ENCODE data around the gene POLE3. TPM values are rescaled to one million over a fixed set of nuclear protein-coding genes. Genes with fewer than 3 reads are reported as not detected.
"Not testable (repeated sequence)": the region's sequence is repeated elsewhere in the genome, so short reads cannot be mapped to it uniquely, and the experiment has no call there.

Gene POLE3
- polyA plus RNA-seq, 5 donors: 56.3 to 70.3 (median 67.0) TPM

GRCh38 chr9:113409481-113409880 is 994 bp downstream of the POLE3 start:
- no peak for DNase-seq

- DNase-seq: peak; percentile 38 to 57
Observed at GRCh38 chr9:113406873-113407511, 3.5 kb downstream of the POLE3 start.

GRCh38 chr9:113406353-113406752 is 4.1 kb downstream of the POLE3 start:
- DNase-seq: not testable (repeated sequence)

GRCh38 chr9:113403646-113404045 is 6.8 kb downstream of the POLE3 start:
- no peak for DNase-seq

- peak; percentile 99 for DNase-seq
Observed at GRCh38 chr9:113401027-113401792, 9.3 kb downstream of the POLE3 start, which contains the start of gene ALAD. Gene ALAD, minus strand, starts transcription at chr9:113401284. Its CDS starts 7,725 bp downstream, at chr9:113393559.

- DNase-seq: no peak
Observed at GRCh38 chr9:113399646-113400200, 10.8 kb downstream of the POLE3 start.

GRCh38 chr9:113398796-113399195 is 11.7 kb downstream of the POLE3 start:
- DNase-seq: no peak

GRCh38 chr9:113397203-113397631 is 13.3 kb downstream of the POLE3 start:
- DNase-seq: no peak

- DNase-seq: no peak
Observed at GRCh38 chr9:113395000-113395861, 15.2 kb downstream of the POLE3 start.

GRCh38 chr9:113393281-113393680 is 17.2 kb downstream of the POLE3 start:
- no peak for DNase-seq

- DNase-seq: no peak
Observed at GRCh38 chr9:113391917-113392316, 18.6 kb downstream of the POLE3 start.

- no peak for DNase-seq
Observed at GRCh38 chr9:113390192-113390960, 20.1 kb downstream of the POLE3 start.

- no peak for DNase-seq
Observed at GRCh38 chr9:113389451-113389850, 21.0 kb downstream of the POLE3 start.

GRCh38 chr9:113388833-113389232 is 21.6 kb downstream of the POLE3 start:
- DNase-seq: no peak

GRCh38 chr9:113387560-113388230 is 22.8 kb downstream of the POLE3 start:
- no peak for DNase-seq

GRCh38 chr9:113386571-113387393 is 23.7 kb downstream of the POLE3 start:
- no peak for DNase-seq

GRCh38 chr9:113381909-113382411 is 28.5 kb downstream of the POLE3 start:
- peak in 1 of 2 donors; percentile 48 for DNase-seq

GRCh38 chr9:113381441-113381840 is 29.0 kb downstream of the POLE3 start:
- DNase-seq: not testable (repeated sequence)

GRCh38 chr9:113380869-113381378 is 29.6 kb downstream of the POLE3 start:
- no peak for DNase-seq
